SK-N-SH (cell line): ENCODE measurements around the gene CD34. TPM values are rescaled to one million over a fixed set of nuclear protein-coding genes. Genes with fewer than 3 reads are reported as not detected.

Source experiments
- CTCF ChIA-PET: fragments of 300-600, 350-600 bp; formaldehyde crosslinking; extraction: SDS; loops from one replicate; lab custom pipeline; 2021; lab: Yijun Ruan, JAX
- POLR2A ChIA-PET: fragments of 350-600 bp; sonication (Branson Sonifier 250); formaldehyde crosslinking; extraction: SDS; loops from one replicate; lab custom pipeline; 2020; ENCODE audit warnings: antibody characterized with exemption, inconsistent platforms; lab: Yijun Ruan, JAX
- DNase-seq: peaks from one replicate; pipeline ENCODE4 v3.0.0; 2012
- H2AFZ ChIP-seq: fragments of 200-600 bp; sonication (generic); 2 replicates; pipeline ENCODE4 v1.8.1; 2016; ENCODE audit warnings: antibody characterized with exemption, mild to moderate bottlenecking, low read depth
- H3F3A ChIP-seq: fragments of 200-600 bp; sonication (generic); replicated peaks from 2 replicates; pipeline ENCODE3; 2016; ENCODE audit warnings: antibody characterized with exemption, mild to moderate bottlenecking; ENCODE audit not compliant: insufficient read depth
- H3K27ac ChIP-seq, 2 experiments: fragments of 200-500 bp in 1 of 2; fragments of 200-600 bp in 1 of 2; sonication (Bioruptor generic) in 1 of 2; sonication (generic), shearing (Covaris generic) in 1 of 2; 2 replicates each; pipeline versions ENCODE4 v1.5.1 to v1.6.1; 2014 to 2016; ENCODE audit warnings: low read depth in 2 of 2, inconsistent platforms in 1 of 2, low read length in 1 of 2, mild to moderate bottlenecking in 1 of 2, mixed read lengths in 1 of 2
- H3K27me3 ChIP-seq: fragments of 200-600 bp; sonication (generic), shearing (Covaris generic); 2 replicates; pipeline ENCODE4 v1.6.1; 2016; ENCODE audit warnings: mixed run types; ENCODE audit not compliant: insufficient read depth
- H3K36me3 ChIP-seq, 2 experiments: fragments of 200-500 bp in 1 of 2; fragments of 200-600 bp in 1 of 2; sonication (Bioruptor generic) in 1 of 2; sonication (generic) in 1 of 2; replicated peaks in 1 of 2; 2 replicates each; pipeline versions ENCODE3 to v1.5.1; 2014 to 2016; ENCODE audit warnings: low read length in 1 of 2, mild to moderate bottlenecking in 1 of 2; ENCODE audit not compliant: insufficient read depth in 2 of 2, control insufficient read depth in 1 of 2
- H3K4me1 ChIP-seq, 2 experiments: fragments of 200-500 bp in 1 of 2; fragments of 200-600 bp in 1 of 2; sonication (Bioruptor generic) in 1 of 2; sonication (generic), shearing (Covaris generic) in 1 of 2; 2 replicates each; pipeline versions ENCODE4 v1.5.1 to v1.6.1; 2014 to 2016; ENCODE audit warnings: low read depth in 1 of 2, low read length in 1 of 2, mixed run types in 1 of 2; ENCODE audit not compliant: insufficient read depth in 2 of 2, control insufficient read depth in 1 of 2
- H3K4me2 ChIP-seq: fragments of 200-600 bp; sonication (generic), shearing (Covaris generic); 2 replicates; pipeline ENCODE4 v1.6.1; 2017; ENCODE audit warnings: mixed run types
- H3K4me3 ChIP-seq, 2 experiments: fragments of 200-500 bp in 1 of 2; fragments of 200-600 bp in 1 of 2; sonication (Bioruptor generic) in 1 of 2; sonication (generic), shearing (Covaris generic) in 1 of 2; 2 replicates each; pipeline versions ENCODE4 v1.5.1 to v1.8.1; 2014 to 2016; ENCODE audit warnings: low read depth in 2 of 2, inconsistent platforms in 1 of 2, low read length in 1 of 2, mild to moderate bottlenecking in 1 of 2, mixed read lengths in 1 of 2, moderate library complexity in 1 of 2
- H3K79me2 ChIP-seq: fragments of 200-600 bp; sonication (generic); 2 replicates; pipeline ENCODE4 v1.8.1; 2017; ENCODE audit warnings: mild to moderate bottlenecking; ENCODE audit not compliant: insufficient read depth
- H3K9ac ChIP-seq: fragments of 200-600 bp; sonication (generic); 2 replicates; pipeline ENCODE4 v1.6.1; 2017; ENCODE audit warnings: mixed run types
- H3K9me2 ChIP-seq: fragments of 200-600 bp; sonication (generic); 2 replicates; pipeline ENCODE4 v1.6.1; 2017; ENCODE audit warnings: mixed run types
- H3K9me3 ChIP-seq: fragments of 200-600 bp; sonication (generic); 2 replicates; pipeline ENCODE4 v1.6.1; 2017; ENCODE audit warnings: mixed run types, mild to moderate bottlenecking, moderate library complexity
- H4K20me1 ChIP-seq: fragments of 200-600 bp; sonication (generic); 2 replicates; pipeline ENCODE4 v1.6.1; 2017; ENCODE audit warnings: mild to moderate bottlenecking, mixed run types; ENCODE audit not compliant: insufficient read depth
- ELF1 ChIP-seq: IDR thresholded peaks from 2 replicates; pipeline ENCODE4 v1.4.0; 2012
- EP300 ChIP-seq, 2 experiments: IDR thresholded peaks; 2 replicates each; pipeline versions ENCODE4 v1.4.0 to v1.6.1; 2012; ENCODE audit warnings: borderline replicate concordance in 1 of 2, low read depth in 1 of 2, low read length in 1 of 2
- EZH2phosphoT487 ChIP-seq: fragments of 200-600 bp; sonication (generic); IDR thresholded peaks from 2 replicates; pipeline ENCODE4 v1.6.1; 2017; ENCODE audit warnings: low read depth, mixed run types, mild to moderate bottlenecking, antibody characterized with exemption, moderate library complexity, borderline replicate concordance
- FOSL2 ChIP-seq: IDR thresholded peaks from 2 replicates; pipeline ENCODE4 v1.4.0; 2012; ENCODE audit warnings: low read depth, mild to moderate bottlenecking, moderate library complexity, borderline replicate concordance
- FOXJ3 ChIP-seq: sonication (generic); formaldehyde crosslinking; IDR thresholded peaks from 2 replicates; pipeline ENCODE4 v1.5.1; 2020; ENCODE audit warnings: mild to moderate bottlenecking, missing genetic modification reagents
- FOXM1 ChIP-seq: IDR thresholded peaks from 2 replicates; pipeline ENCODE4 v1.4.0; 2012; ENCODE audit warnings: low read depth, mild to moderate bottlenecking
- GABPA ChIP-seq: IDR thresholded peaks from 2 replicates; pipeline ENCODE4 v1.4.0; 2012; ENCODE audit warnings: low read depth, mild to moderate bottlenecking
- GATA2 ChIP-seq: sonication (generic); formaldehyde crosslinking; IDR thresholded peaks from 2 replicates; pipeline ENCODE4 v1.5.0; 2020; ENCODE audit warnings: mild to moderate bottlenecking, missing genetic modification reagents
- JUND ChIP-seq: IDR thresholded peaks from 2 replicates; pipeline ENCODE4 v1.4.0; 2012
- MEF2A ChIP-seq: IDR thresholded peaks from 2 replicates; pipeline ENCODE4 v1.4.0; 2012; ENCODE audit warnings: low read depth, borderline replicate concordance
- NRF1 ChIP-seq: IDR thresholded peaks from 2 replicates; pipeline ENCODE4 v1.6.1; 2012; ENCODE audit warnings: low read depth, mild to moderate bottlenecking, low read length
- PBX3 ChIP-seq: IDR thresholded peaks from 2 replicates; pipeline ENCODE4; 2012
- RAD21 ChIP-seq: IDR thresholded peaks from 2 replicates; pipeline ENCODE4 v1.6.1; 2012; ENCODE audit warnings: mild to moderate bottlenecking, low read length
- RCOR1 ChIP-seq: fragments of 150-350 bp; IDR thresholded peaks from 2 replicates; pipeline ENCODE4 v1.6.1; 2017; ENCODE audit warnings: antibody characterized with exemption, low read length
- RXRA ChIP-seq: IDR thresholded peaks from 2 replicates; pipeline ENCODE4 v1.4.0; 2012; ENCODE audit warnings: low read depth, mild to moderate bottlenecking, borderline replicate concordance
- SMC3 ChIP-seq: IDR thresholded peaks from 2 replicates; pipeline ENCODE4 v1.6.1; 2012; ENCODE audit warnings: low read depth, low read length, improper control_type of control experiment
- TAF1 ChIP-seq: IDR thresholded peaks from 2 replicates; pipeline ENCODE4 v1.6.1; 2012; ENCODE audit warnings: low read depth, mild to moderate bottlenecking, low read length, moderate library complexity, borderline replicate concordance
- TCF12 ChIP-seq: IDR thresholded peaks from 2 replicates; pipeline ENCODE4 v1.4.0; 2012
- USF1 ChIP-seq: IDR thresholded peaks from 2 replicates; pipeline ENCODE4 v1.4.0; 2012; ENCODE audit warnings: low read depth, borderline replicate concordance
- USF2 ChIP-seq: fragments of 150-350 bp; IDR thresholded peaks from 2 replicates; pipeline ENCODE4 v1.6.1; 2017; ENCODE audit warnings: antibody characterized with exemption, low read length, low read depth, borderline replicate concordance
- WGBS: methylation state at CpG from one replicate; pipeline ENCODE4 v1.1.6; 2017; ENCODE audit warnings: low lambda C conversion rate; 5-methylcytosine and 5-hydroxymethylcytosine counted together
- polyA plus RNA-seq, 3 experiments: library from polyadenylated mRNA; depleted of rRNA; stranded (reverse); fragments of >200 nt; gene quantifications; 2 replicates each; pipeline ENCODE4 v1.2.3, GENCODE V29; 2012

The CD34 gene
- polyA plus RNA-seq, 1 of the 3 experiments (the other 2 are of a cell fraction), result 0.59 TPM

GRCh38 chr1:207857447-207857846 lies 53.5 kb downstream of the CD34 start:
- H3K4me2 ChIP-seq, result no peak overlapping the region
- no peak overlapping the region for H3K9ac ChIP-seq
- POLR2A ChIA-PET, result no interaction called here
- no peak for DNase-seq
- H3K4me1 ChIP-seq, result peaks cover 0 to 2% of the 10 kb centered on the region in 2 experiments; a peak in 2 of 4 replicates
- no peak overlapping the region for H3K27ac ChIP-seq
- H3K9me3 ChIP-seq, result no peaks in the 10 kb centered on the region
- 96% methylated on average over 7 of the region's 7 CpGs for WGBS
- TF ChIP-seq GATA2 (no peak), RAD21 (no peak), MEF2A (no peak), EP300 (IDR thresholded peaks at IDR 0.05; ENCODE audit: borderline replicate concordance in 1 of 2, low read depth in 1 of 2, low read length in 1 of 2) (no peak), GABPA (no peak), USF2 (no peak), JUND (no peak), RCOR1 (no peak), ELF1 (no peak), TAF1 (no peak), EZH2phosphoT487 (no peak), TCF12 (no peak), PBX3 (no peak), SMC3 (no peak), FOXJ3 (no peak), USF1 (no peak), RXRA (no peak), FOXM1 (no peak), FOSL2 (no peak), NRF1 (no peak)
- TF ChIP-seq, all 33 proteins: peak for 0
- H3K9me2 ChIP-seq, result no peaks in the 10 kb centered on the region
- no peak overlapping the region for H2AFZ ChIP-seq
- H3K4me3 ChIP-seq, result no peak overlapping the region
- CTCF ChIA-PET, result interaction anchor here (0.7 kb wide), 1 partner anchor 11 kb away, joined by 4 read pairs; no protein-coding TSS in a partner anchor
- peaks cover 0 to 8% of the 10 kb centered on the region in 2 experiments for H3K36me3 ChIP-seq
- no peaks in the 10 kb centered on the region for H4K20me1 ChIP-seq
- H3K27me3 ChIP-seq, result no peaks in the 10 kb centered on the region
- peaks cover 20% of the 10 kb centered on the region for H3K79me2 ChIP-seq
- H3F3A ChIP-seq, result no peaks in the 10 kb centered on the region
